HG03378 (cell line): ENCODE results near the gene C1orf122.

Experiments used
- ATAC-seq: cut with Tn5 transposase; IDR thresholded peaks from one replicate; pipeline ENCODE4 v1.9.1; 2021; ENCODE audit warnings: mild to moderate bottlenecking, moderate library complexity; ENCODE audit not compliant: unreplicated experiment

The C1orf122 gene

DNA sequence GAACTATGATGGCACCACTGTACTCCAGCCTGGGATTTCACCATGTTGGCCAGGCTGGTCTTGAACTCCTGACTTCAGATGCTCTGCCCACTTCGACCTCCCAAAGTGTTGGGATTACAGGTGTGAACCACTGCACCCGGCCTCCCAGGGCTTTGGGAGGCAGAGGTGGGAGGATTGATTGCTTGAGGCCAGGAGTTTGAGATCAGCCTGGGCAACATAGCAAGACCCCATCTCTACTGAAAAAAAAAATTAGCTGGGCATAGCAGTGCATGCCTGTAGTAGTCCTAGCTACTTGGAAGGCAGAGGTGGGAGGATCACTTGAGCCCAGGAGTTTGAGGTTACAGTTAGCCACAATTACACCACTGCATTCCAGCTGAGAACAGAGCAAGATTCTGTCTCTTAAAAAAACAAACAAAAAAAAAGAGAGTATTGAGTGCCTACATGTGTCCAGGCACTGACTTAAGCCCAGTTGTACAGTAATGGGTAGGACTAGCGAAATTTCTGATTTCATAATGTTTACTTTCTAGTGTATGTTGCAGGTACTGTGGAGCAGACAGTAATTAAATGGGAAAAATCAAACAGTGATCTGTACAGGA lies 9.7 kb upstream of the C1orf122 start:
- ATAC-seq: no peak

GRCh38 chr1:37802439-37802838 lies 5.2 kb upstream of the C1orf122 start:
- no peak for ATAC-seq

DNA sequence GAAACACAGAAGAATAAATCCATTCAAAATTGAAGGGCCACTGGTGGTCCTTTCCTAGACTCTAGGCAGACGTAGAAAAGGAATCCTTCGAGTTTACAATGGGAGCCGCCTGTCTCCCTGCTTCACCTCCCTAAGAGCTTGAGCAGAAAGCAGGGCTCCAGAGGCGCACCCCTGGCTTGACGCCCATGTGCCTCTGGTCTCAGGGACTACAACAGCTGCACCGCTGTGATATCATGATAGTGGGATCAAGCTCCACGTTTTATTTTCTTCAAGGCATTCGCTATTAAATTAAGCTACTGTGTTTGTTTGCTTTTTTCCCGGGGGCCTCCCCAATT lies 403 bp upstream of the C1orf122 start:
- ATAC-seq: no peak

GRCh38 chr1:37808369-37809319 lies 1.1 kb downstream of the C1orf122 start:
- ATAC-seq: peak; percentile 25

DNA sequence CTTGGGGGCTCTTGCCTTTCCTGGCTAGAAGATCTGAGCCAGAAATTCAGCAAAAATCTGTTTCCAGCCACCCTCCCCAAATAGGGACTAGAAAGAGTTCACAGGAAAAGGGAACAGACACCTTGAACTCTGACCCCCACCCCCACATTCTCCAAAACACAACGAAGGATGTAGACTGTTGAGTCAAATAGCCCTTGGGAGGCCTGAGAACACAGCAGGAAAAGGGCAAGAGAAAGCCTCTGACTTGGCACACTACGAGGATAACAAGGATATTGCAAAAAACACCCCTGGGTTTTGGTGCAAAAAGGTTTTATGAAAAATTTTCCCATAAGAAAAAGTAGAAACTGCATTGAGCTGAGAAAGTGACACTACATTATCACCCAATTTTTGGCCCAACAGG lies 2.4 kb downstream of the C1orf122 start:
- ATAC-seq: no peak

DNA sequence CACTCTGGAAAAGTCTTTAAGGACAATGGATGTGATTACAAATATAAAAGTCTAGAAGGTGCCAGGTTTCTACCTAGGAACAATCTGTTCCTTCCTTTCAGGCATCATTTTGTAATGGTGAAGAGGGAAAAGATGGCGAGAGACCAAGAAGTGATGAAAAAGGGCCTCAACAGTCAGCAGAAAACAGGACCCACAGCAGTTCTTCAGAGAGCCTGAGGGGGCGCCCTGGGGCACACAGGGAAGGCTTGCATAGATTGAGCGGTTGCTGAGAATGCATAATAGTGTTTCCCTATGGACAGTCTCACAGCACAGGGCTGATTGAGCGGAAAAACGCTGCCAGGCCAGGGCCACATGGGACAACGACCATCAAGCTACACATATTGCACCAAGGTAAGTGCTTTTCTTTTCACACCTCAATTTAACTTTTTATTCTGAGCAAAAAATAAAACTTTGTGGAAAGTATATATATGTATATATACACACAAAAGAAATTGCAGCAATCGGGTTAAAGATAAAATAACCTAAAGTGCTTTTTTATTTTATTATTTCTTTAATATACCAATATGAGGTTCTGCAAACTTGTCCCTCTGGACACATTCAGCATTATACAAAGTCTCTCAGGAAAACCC lies 3.6 kb downstream of the C1orf122 start:
- no peak for ATAC-seq

DNA sequence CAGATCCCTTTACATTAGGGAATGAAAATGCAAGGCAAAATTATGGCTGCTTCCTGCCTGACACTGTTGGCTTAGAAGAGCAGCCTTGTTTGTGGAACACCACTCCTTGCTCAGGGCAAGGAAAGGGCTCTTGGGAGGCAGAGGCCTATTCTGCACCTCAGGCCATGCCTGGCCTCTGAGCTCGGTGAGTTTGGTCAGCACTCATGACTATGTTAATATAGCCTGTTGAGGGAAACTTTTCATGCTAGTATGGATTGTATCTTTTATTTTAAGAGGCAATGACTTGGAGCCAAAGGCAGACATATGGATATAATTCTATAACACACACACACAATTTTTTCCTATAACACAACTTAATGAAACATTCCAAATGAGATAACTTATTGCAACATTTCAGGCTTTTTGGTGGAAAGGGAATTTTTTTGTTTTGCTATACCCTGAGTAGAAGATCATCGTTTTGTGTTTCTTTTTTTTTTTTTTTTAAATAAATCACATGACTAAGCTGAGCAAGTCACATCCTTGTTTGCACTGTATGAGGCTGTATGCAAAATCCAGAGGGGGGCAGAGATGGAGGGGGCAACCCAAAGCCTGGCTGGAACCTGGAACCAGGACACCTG lies 6.0 kb downstream of the C1orf122 start:
- no peak for ATAC-seq

- no peak for ATAC-seq
Observed at GRCh38 chr1:37814252-37814651, 6.7 kb downstream of the C1orf122 start.

DNA sequence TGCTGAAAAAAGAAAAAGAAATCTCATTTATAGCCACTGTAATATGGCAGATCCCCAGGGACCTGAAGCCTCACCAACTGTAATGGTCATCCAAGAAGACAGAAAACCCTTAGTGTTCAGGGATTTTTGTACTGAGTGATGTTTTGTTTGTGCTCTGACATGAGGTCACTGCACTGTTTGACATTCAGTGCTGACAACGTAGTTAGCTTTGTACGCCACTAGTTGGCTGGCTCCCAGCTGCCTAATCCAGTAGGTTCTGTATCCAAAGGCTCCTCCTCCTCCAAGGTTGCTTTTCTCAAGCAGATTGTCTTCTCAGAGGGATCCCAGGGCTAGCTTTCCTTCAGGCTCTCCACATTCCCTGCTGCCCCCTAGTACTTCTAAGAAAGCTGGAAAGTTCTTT lies 9.9 kb downstream of the C1orf122 start:
- no peak for ATAC-seq

GRCh38 chr1:37821481-37821880 lies 13.9 kb downstream of the C1orf122 start:
- no peak for ATAC-seq

GRCh38 chr1:37822906-37823815 lies 15.6 kb downstream of the C1orf122 start:
- ATAC-seq: no peak

DNA sequence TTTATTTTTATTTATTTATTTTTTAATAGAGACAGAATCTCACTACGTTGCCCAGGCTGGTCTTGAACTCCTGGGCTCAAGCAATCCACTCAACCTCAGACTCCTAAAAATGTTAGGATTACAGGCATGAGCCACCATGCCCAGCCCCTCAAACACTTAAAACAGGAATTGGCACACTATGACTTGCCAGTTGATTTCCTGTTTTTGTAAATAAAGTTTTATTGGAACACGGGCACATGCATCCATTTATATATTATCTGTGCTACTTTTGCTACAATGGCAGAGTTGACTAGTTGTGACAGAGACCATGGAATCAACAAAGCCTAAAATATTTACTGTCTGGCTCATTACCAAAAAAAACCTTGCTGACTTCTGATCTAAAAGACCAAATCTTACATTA lies 16.4 kb downstream of the C1orf122 start:
- no peak for ATAC-seq

GRCh38 chr1:37825506-37825905 lies 17.9 kb downstream of the C1orf122 start:
- ATAC-seq: no peak

DNA sequence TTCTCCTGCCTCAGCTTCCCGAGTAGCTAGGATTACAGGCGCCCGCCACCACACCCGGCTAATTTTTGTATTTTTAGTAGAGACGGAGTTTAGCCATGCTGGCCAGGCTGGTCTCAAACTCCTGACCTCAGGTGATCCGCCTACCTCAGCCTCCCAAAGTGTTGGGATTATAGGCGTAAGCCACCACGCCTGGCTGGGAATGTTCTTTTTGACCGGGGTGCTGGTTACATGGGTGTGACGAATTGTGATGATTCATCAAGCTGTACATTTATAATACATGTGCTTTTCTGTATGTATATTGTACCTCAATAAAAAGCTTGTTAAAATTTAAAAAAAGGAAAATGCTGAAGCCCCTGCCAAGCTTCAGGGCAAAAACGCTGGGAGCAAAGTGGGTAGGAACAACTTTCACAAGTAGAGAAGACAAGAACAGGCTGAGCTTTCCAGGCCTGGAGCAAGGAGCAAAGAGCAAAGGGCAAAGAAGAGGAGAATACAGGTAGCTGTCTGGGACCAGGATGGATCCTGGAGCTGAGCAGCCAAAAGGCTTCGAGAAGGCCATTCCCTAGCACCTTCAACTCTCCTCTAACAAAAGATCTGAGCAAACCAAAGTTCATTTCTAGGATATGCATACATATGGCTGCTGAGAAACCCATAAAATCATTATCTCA lies 21.0 kb downstream of the C1orf122 start:
- no peak for ATAC-seq

- no peak for ATAC-seq
Observed at GRCh38 chr1:37831109-37831508, 23.5 kb downstream of the C1orf122 start.

- ATAC-seq: no peak
Observed at GRCh38 chr1:37831809-37832208, 24.2 kb downstream of the C1orf122 start.

GRCh38 chr1:37836788-37837187 lies 29.2 kb downstream of the C1orf122 start:
- ATAC-seq: no peak

DNA sequence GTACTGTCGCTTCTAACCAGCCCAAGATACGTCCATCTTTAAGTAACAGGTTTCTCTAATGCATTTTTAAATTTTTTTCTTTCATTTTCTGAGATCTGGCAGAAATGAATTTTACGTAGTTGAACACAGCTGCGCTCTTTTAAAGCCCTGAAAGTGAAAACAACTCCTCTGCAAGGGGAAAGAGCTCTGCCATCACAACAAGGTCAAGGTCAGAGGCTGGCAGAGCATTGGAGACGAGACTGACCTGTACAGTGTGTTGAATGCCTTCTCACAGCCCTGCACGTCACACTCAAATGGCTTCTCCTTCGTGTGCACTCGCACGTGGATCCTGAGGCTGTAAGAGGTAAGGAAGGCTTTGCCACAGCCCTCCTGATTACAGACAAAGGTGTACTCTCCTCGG lies 32.1 kb downstream of the C1orf122 start:
- ATAC-seq: no peak

DNA sequence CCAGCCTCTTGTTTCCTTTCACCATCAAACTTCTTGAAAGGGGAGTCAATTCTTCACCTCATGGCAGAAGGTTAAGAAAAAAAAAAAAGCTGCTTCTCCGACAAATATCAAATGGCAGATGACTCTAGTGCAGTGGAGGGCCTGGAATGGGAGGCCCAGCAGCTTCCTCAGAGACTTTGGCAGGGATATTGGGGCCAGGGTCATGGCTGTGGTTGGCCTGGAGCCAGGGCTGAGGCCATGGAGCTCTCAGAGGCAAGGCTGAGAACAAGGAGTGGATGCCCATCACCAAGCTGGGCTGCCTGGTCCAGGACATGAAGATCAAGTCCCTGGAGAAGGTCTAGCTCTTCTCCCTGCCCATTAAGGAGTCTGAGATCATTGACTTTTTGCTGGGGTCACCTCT lies 33.1 kb downstream of the C1orf122 start:
- ATAC-seq: no peak

DNA sequence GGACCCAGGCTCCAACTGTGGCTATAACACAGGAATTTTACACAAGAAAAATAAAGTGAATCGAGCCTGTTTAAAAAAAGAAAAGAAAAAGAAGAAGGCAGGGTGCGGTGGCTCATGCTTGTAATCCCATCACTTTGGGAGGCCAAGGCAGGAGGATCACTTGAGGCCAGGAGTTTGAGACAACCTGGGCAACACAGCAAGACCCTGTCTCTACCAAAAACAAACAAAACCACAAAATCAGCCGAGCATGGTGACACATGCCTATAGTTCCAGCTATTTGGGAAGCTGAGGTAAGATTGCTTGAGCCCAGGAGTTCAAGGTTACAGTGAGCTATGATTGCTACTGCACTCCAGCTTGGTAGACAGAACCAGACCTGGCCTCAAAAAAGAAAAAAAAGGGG lies 34.1 kb downstream of the C1orf122 start:
- ATAC-seq: no peak
